H1 (cell line): ENCODE data around the gene KDM6A. TPM values are rescaled to one million over a fixed set of nuclear protein-coding genes. Genes with fewer than 3 reads are reported as not detected.

Experiments used
- CTCF ChIA-PET: fragments of 300-600 bp; sonication (Branson Sonifier 250); formaldehyde crosslinking; loops from one replicate; lab custom pipeline; 2021; ENCODE audit not compliant: partially characterized antibody; lab: Charles Lee
- POLR2A ChIA-PET: fragments of 300-600 bp; sonication (Branson Sonifier 250); formaldehyde crosslinking; loops from one replicate; lab custom pipeline; 2021; ENCODE audit warnings: inconsistent platforms; ENCODE audit not compliant: partially characterized antibody; lab: Charles Lee
- DNase-seq, 2 experiments: peaks; one replicate each; pipeline versions ENCODE4 v3.0.0 to v3.0.0-alpha.2; 2010 to 2022; ENCODE audit warnings: low spot score in 2 of 2, low read depth in 1 of 2, mixed read lengths in 1 of 2
- FAIRE-seq: peaks from 2 replicates; lab custom pipeline; 2011; peaks lifted over from hg19 to GRCh38; lab: Jason Lieb, UNC
- H2AFZ ChIP-seq: 2 replicates; pipeline ENCODE4 v1.8.1; 2012; ENCODE audit warnings: low read length, inconsistent platforms
- H2AK5ac ChIP-seq: 2 replicates; pipeline ENCODE4 v1.6.1; 2013; ENCODE audit warnings: low read depth, low read length
- H2BK120ac ChIP-seq: replicated peaks from 2 replicates; pipeline ENCODE3; 2013; ENCODE audit warnings: low read depth, low read length, inconsistent platforms
- H2BK12ac ChIP-seq: 2 replicates; pipeline ENCODE4 v1.6.1; 2013; ENCODE audit warnings: low read depth, low read length
- H2BK15ac ChIP-seq: 2 replicates; pipeline ENCODE4 v1.6.1; 2013; ENCODE audit warnings: low read length
- H2BK20ac ChIP-seq: 2 replicates; pipeline ENCODE4 v1.6.1; 2013; ENCODE audit warnings: low read length
- H2BK5ac ChIP-seq: 2 replicates; pipeline ENCODE4 v1.6.1; 2013; ENCODE audit warnings: low read depth, low read length
- H3K14ac ChIP-seq: 2 replicates; pipeline ENCODE4 v1.6.1; 2013; ENCODE audit warnings: inconsistent platforms; ENCODE audit not compliant: insufficient read length
- H3K18ac ChIP-seq: 2 replicates; pipeline ENCODE4 v1.6.1; 2013; ENCODE audit warnings: low read length; ENCODE audit errors: extremely low read depth
- H3K23ac ChIP-seq: 2 replicates; pipeline ENCODE4 v1.6.1; 2013; ENCODE audit warnings: inconsistent platforms; ENCODE audit not compliant: insufficient read length
- H3K23me2 ChIP-seq: 2 replicates; pipeline ENCODE4 v1.6.1; 2013; ENCODE audit warnings: low read depth, low read length
- H3K27ac ChIP-seq: 2 replicates; pipeline ENCODE4 v1.6.1; 2011; ENCODE audit warnings: low read depth, low read length, inconsistent platforms
- H3K27me3 ChIP-seq, 4 experiments: replicated peaks in 1 of 4; 1 replicate in 1 of 4; 2 replicates in 3 of 4; pipeline versions ENCODE4 v1.6.1 to v1.8.1; 2011 to 2013; ENCODE audit warnings: low read length in 3 of 4, mild to moderate bottlenecking in 3 of 4, inconsistent platforms in 2 of 4, mixed read lengths in 2 of 4, moderate library complexity in 1 of 4; ENCODE audit not compliant: control insufficient read depth in 3 of 4, insufficient read depth in 3 of 4; ENCODE audit errors: extremely low read depth in 1 of 4
- H3K36me3 ChIP-seq, 4 experiments: 2 replicates each; pipeline versions ENCODE4 v1.6.1 to v1.8.1; 2011 to 2013; ENCODE audit warnings: mild to moderate bottlenecking in 4 of 4, low read length in 3 of 4, moderate library complexity in 2 of 4, control low read depth in 1 of 4, inconsistent platforms in 1 of 4; ENCODE audit not compliant: insufficient read depth in 4 of 4, control insufficient read depth in 2 of 4
- H3K4ac ChIP-seq: replicated peaks from 2 replicates; pipeline ENCODE3; 2013; ENCODE audit warnings: low read length, low read depth, mixed read lengths, inconsistent platforms; ENCODE audit not compliant: insufficient read length
- H3K4me1 ChIP-seq, 4 experiments: replicated peaks in 1 of 4; 1 replicate in 1 of 4; 2 replicates in 3 of 4; pipeline versions ENCODE4 v1.6.1 to v1.8.1; 2011 to 2013; ENCODE audit warnings: low read length in 3 of 4, inconsistent platforms in 2 of 4, mixed read lengths in 1 of 4; ENCODE audit not compliant: insufficient read depth in 4 of 4, control insufficient read depth in 3 of 4
- H3K4me2 ChIP-seq, 2 experiments: 2 replicates each; pipeline versions ENCODE4 v1.6.1 to v1.8.1; 2011 to 2013; ENCODE audit warnings: low read depth in 2 of 2, low read length in 2 of 2, control low read depth in 1 of 2, inconsistent platforms in 1 of 2, mild to moderate bottlenecking in 1 of 2; ENCODE audit not compliant: insufficient read depth in 1 of 2
- H3K4me3 ChIP-seq, 4 experiments: fragments of 200-600, 300-600 bp in 1 of 4; sonication (generic), shearing (Covaris generic), sonication (Bioruptor Twin) in 1 of 4; 2 replicates each; pipeline versions ENCODE4 v1.5.1 to v1.8.1; 2011 to 2016; ENCODE audit warnings: low read length in 4 of 4, low read depth in 3 of 4, control low read depth in 2 of 4, inconsistent platforms in 2 of 4, mild to moderate bottlenecking in 2 of 4, mixed read lengths in 1 of 4, moderate library complexity in 1 of 4; ENCODE audit not compliant: insufficient read depth in 2 of 4; ENCODE audit errors: extremely low read depth in 1 of 4
- H3K56ac ChIP-seq: replicated peaks from 2 replicates; pipeline ENCODE3; 2013; ENCODE audit warnings: low read depth, mild to moderate bottlenecking, mixed read lengths, low read length, inconsistent platforms; ENCODE audit not compliant: insufficient read length
- H3K79me1 ChIP-seq: 2 replicates; pipeline ENCODE4 v1.6.1; 2013; ENCODE audit warnings: low read depth, low read length, control low read depth
- H3K79me2 ChIP-seq, 2 experiments: 2 replicates each; pipeline versions ENCODE4 v1.6.1 to v1.8.1; 2012 to 2013; ENCODE audit warnings: low read length in 2 of 2, mild to moderate bottlenecking in 2 of 2, inconsistent platforms in 1 of 2; ENCODE audit not compliant: insufficient read depth in 2 of 2, control insufficient read depth in 1 of 2
- H3K9ac ChIP-seq, 4 experiments: replicated peaks in 1 of 4; 1 replicate in 1 of 4; 2 replicates in 3 of 4; pipeline versions ENCODE4 v1.6.1 to v1.8.1; 2011 to 2013; ENCODE audit warnings: low read depth in 3 of 4, low read length in 3 of 4, control low read depth in 2 of 4, mild to moderate bottlenecking in 2 of 4, moderate library complexity in 2 of 4, inconsistent platforms in 1 of 4; ENCODE audit errors: extremely low read depth in 1 of 4
- H3K9me3 ChIP-seq, 2 experiments: 2 replicates each; pipeline versions ENCODE4 v1.6.1 to v1.8.1; 2012 to 2013; ENCODE audit warnings: mild to moderate bottlenecking in 2 of 2, moderate library complexity in 2 of 2, control low read depth in 1 of 2, inconsistent platforms in 1 of 2, low read depth in 1 of 2, low read length in 1 of 2, mixed read lengths in 1 of 2; ENCODE audit not compliant: insufficient read depth in 2 of 2
- H4K20me1 ChIP-seq, 2 experiments: replicated peaks in 1 of 2; 2 replicates each; pipeline versions ENCODE3 to v1.8.1; 2011 to 2013; ENCODE audit warnings: inconsistent platforms in 2 of 2, low read length in 2 of 2, mild to moderate bottlenecking in 1 of 2; ENCODE audit not compliant: insufficient read depth in 2 of 2, control insufficient read depth in 1 of 2
- H4K5ac ChIP-seq: 2 replicates; pipeline ENCODE4 v1.6.1; 2013; ENCODE audit warnings: low read length, low read depth, mixed read lengths, inconsistent platforms; ENCODE audit not compliant: insufficient read length
- H4K8ac ChIP-seq: 2 replicates; pipeline ENCODE4 v1.8.0; 2013; ENCODE audit warnings: mild to moderate bottlenecking, moderate library complexity, low read length, inconsistent platforms; ENCODE audit not compliant: insufficient read depth; ENCODE audit errors: extremely low read depth
- H4K91ac ChIP-seq: replicated peaks from 2 replicates; pipeline ENCODE3; 2013; ENCODE audit warnings: low read length, mixed read lengths, inconsistent platforms; ENCODE audit not compliant: insufficient read length
- BACH1 ChIP-seq: IDR thresholded peaks from 2 replicates; pipeline ENCODE4 v1.6.1; 2012; ENCODE audit warnings: low read length, improper control_type of control experiment
- CREB1 ChIP-seq: IDR thresholded peaks from 2 replicates; pipeline ENCODE4 v1.6.1; 2012; ENCODE audit warnings: inconsistent platforms
- EP300 ChIP-seq, 2 experiments: IDR thresholded peaks; 1 replicate in 1 of 2; 2 replicates in 1 of 2; pipeline ENCODE4 v1.6.1; 2011 to 2012; ENCODE audit warnings: low read depth in 2 of 2, low read length in 2 of 2, mild to moderate bottlenecking in 2 of 2, borderline replicate concordance in 1 of 2, inconsistent platforms in 1 of 2, moderate library complexity in 1 of 2
- JUN ChIP-seq: IDR thresholded peaks from 2 replicates; pipeline ENCODE4 v1.6.1; 2011; ENCODE audit warnings: low read depth, mild to moderate bottlenecking, improper control_type of control experiment, low read length
- MAFK ChIP-seq: IDR thresholded peaks from 2 replicates; pipeline ENCODE4 v1.6.1; 2012; ENCODE audit warnings: low read depth, mild to moderate bottlenecking, improper control_type of control experiment, low read length
- NANOG ChIP-seq: IDR thresholded peaks from 2 replicates; pipeline ENCODE4 v1.6.1; 2011; ENCODE audit warnings: low read length, low read depth, mild to moderate bottlenecking, inconsistent platforms; ENCODE audit not compliant: insufficient read depth, poor library complexity, severe bottlenecking
- RAD21 ChIP-seq, 2 experiments: IDR thresholded peaks in 1 of 2; conservative IDR thresholded peaks in 1 of 2; 2 replicates each; pipeline ENCODE4 v1.6.1; 2011; ENCODE audit warnings: low read depth in 2 of 2, low read length in 2 of 2, improper control_type of control experiment in 1 of 2, inconsistent platforms in 1 of 2, mild to moderate bottlenecking in 1 of 2, moderate library complexity in 1 of 2
- SP2 ChIP-seq: IDR thresholded peaks from 2 replicates; pipeline ENCODE4 v1.6.1; 2012; ENCODE audit warnings: mild to moderate bottlenecking, low read length, inconsistent platforms
- TBP ChIP-seq: IDR thresholded peaks from 2 replicates; pipeline ENCODE4 v1.6.1; 2011; ENCODE audit warnings: low read depth, low read length, improper control_type of control experiment
- WGBS, 2 experiments: shearing (Covaris generic) in 1 of 2; methylation state at CpG; one replicate each; pipeline versions ENCODE4 v1.1.6 to v1.1.7; 2013 to 2015; ENCODE audit warnings: low lambda C conversion rate in 2 of 2, mixed read lengths in 2 of 2, inconsistent platforms in 1 of 2, low coverage in 1 of 2, missing lambda C conversion rate in 1 of 2; ENCODE audit not compliant: insufficient replicate concordance in 2 of 2, insufficient coverage in 1 of 2, insufficient read length in 1 of 2; ENCODE audit errors: extremely low coverage in 1 of 2, missing lambda C conversion rate in 1 of 2; 5-methylcytosine and 5-hydroxymethylcytosine counted together
- polyA plus RNA-seq, 7 experiments: library from polyadenylated mRNA; depleted of rRNA in 3 of 7; stranded (reverse) in 5 of 7; unstranded in 2 of 7; fragments of >200 nt in 5 of 7; fragments of 200-250 nt in 2 of 7; gene quantifications; 1 replicate in 5 of 7; 2 replicates in 1 of 7; 4 replicates in 1 of 7; pipeline versions ENCODE4 v1.2.1 to v1.2.3, GENCODE V29; 2011 to 2013; ENCODE audit warnings: missing spikeins in 2 of 7, mixed read lengths in 2 of 7
- total RNA-seq: library from RNA; stranded (reverse); fragmentation: NEBNext Ultra II Directional; extraction: Animal tissue kit (Norgen Biotek cat#: 25700); gene quantifications from 2 replicates; pipeline ENCODE4 v1.2.1, GENCODE V29; 2021
- TF ChIP-seq, protein P1 (sequence below), 3 experiments: IDR thresholded peaks; 1 replicate in 2 of 3; 2 replicates in 1 of 3; pipeline versions ENCODE4 v1.5.1 to v1.6.1; 2011; ENCODE audit warnings: low read length in 3 of 3, mild to moderate bottlenecking in 3 of 3, inconsistent platforms in 2 of 3, low read depth in 1 of 3, moderate library complexity in 1 of 3; ENCODE audit not compliant: insufficient read depth in 1 of 3; ENCODE audit errors: control extremely low read depth in 1 of 3
- TF ChIP-seq, protein P2 (sequence below): IDR thresholded peaks from 2 replicates; pipeline ENCODE4 v1.6.1; 2011; ENCODE audit warnings: low read depth, mild to moderate bottlenecking, low read length; ENCODE audit not compliant: insufficient read depth

KDM6A gene
- total and polyA plus RNA-seq, 2 of the 8 experiments (the other 6 are each of a cell fraction or from before 2014, with no cell fraction given) = 43.5 to 58.4 TPM

DNA sequence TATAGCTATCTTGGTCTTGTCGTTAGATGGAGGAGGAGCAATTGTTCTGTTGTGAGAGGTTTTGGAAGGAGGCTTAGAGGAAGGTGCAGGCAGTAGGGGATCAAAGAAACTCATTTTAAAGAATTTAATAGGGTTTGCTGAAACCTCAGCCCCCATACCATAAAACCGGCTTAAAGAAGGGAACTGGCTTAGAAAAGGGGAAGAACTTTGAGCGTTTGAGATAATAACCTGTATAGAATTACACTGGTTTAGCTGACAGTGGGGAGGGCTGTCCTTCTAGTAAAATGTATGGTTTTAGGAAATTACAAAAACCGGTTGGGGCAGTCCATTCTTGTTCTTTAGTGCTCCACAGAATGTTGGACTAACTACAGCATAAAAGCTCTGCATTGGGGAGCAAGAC is 128.1 kb downstream of the KDM6A start:
- H3K79me2 ChIP-seq = peaks cover 0 to 88% of the 10 kb centered on the region in 2 experiments; a peak in 3 of 4 replicates
- no peak overlapping the region for H3K9ac ChIP-seq
- H3K79me1 ChIP-seq = no peaks in the 10 kb centered on the region
- no peaks in the 10 kb centered on the region for H3K4me1 ChIP-seq
- H3K27ac ChIP-seq = no peak overlapping the region
- no peak overlapping the region for H3K4ac ChIP-seq
- H2AFZ ChIP-seq = no peak overlapping the region
- POLR2A ChIA-PET = interaction anchor here (0.7 kb wide), 1 partner anchor 50 kb away, joined by 3 read pairs; no protein-coding TSS in a partner anchor
- peaks cover 0 to 8% of the 10 kb centered on the region in 2 experiments for H4K20me1 ChIP-seq
- no peak overlapping the region for H2BK15ac ChIP-seq
- no peak overlapping the region for H3K14ac ChIP-seq
- H3K23ac ChIP-seq = no peak overlapping the region
- WGBS, 2 experiments = 82% methylated on average over 4 of the region's 4 CpGs; no CpG with 5 or more reads in 1 of the 2 experiments
- no peak overlapping the region for H3K4me2 ChIP-seq
- H3K36me3 ChIP-seq = no peaks in the 10 kb centered on the region
- DNase-seq (no peak), FAIRE-seq (no peak)
- no peak overlapping the region for H3K56ac ChIP-seq
- H3K27me3 ChIP-seq = no peaks in the 10 kb centered on the region
- peaks cover 0 to under 1% of the 10 kb centered on the region in 2 experiments; a peak in 1 of 4 replicates for H3K9me3 ChIP-seq
- no peak overlapping the region for H4K91ac ChIP-seq
- H2BK5ac ChIP-seq = no peak overlapping the region
- H3K18ac ChIP-seq = no peak overlapping the region
- CTCF ChIA-PET = no interaction called here
- no peak overlapping the region for H2BK120ac ChIP-seq
- no peak overlapping the region for H4K5ac ChIP-seq
- H4K8ac ChIP-seq = no peak overlapping the region
- no peak overlapping the region for H2BK12ac ChIP-seq
- no peaks in the 10 kb centered on the region for H3K23me2 ChIP-seq
- H2AK5ac ChIP-seq = no peak overlapping the region
- no peak overlapping the region for H3K4me3 ChIP-seq
- no peak overlapping the region for H2BK20ac ChIP-seq
- TF ChIP-seq MAFK = no peak
- no peak for TF ChIP-seq BACH1
- no peak for TF ChIP-seq CREB1
- no peak for TF ChIP-seq JUN
- TF ChIP-seq NANOG = no peak
- TF ChIP-seq, protein P1, sequence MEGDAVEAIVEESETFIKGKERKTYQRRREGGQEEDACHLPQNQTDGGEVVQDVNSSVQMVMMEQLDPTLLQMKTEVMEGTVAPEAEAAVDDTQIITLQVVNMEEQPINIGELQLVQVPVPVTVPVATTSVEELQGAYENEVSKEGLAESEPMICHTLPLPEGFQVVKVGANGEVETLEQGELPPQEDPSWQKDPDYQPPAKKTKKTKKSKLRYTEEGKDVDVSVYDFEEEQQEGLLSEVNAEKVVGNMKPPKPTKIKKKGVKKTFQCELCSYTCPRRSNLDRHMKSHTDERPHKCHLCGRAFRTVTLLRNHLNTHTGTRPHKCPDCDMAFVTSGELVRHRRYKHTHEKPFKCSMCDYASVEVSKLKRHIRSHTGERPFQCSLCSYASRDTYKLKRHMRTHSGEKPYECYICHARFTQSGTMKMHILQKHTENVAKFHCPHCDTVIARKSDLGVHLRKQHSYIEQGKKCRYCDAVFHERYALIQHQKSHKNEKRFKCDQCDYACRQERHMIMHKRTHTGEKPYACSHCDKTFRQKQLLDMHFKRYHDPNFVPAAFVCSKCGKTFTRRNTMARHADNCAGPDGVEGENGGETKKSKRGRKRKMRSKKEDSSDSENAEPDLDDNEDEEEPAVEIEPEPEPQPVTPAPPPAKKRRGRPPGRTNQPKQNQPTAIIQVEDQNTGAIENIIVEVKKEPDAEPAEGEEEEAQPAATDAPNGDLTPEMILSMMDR (IDR thresholded peaks at IDR 0.05; ENCODE audit: control extremely low read depth in 1 of 3, insufficient read depth in 1 of 3, low read depth in 1 of 3, low read length in 3 of 3) = no peak
- TF ChIP-seq RAD21 (IDR thresholded peaks at IDR 0.05 in 1 of 2, conservative IDR thresholded peaks at IDR 0.05 in 1 of 2; ENCODE audit: low read depth in 2 of 2, low read length in 2 of 2) = no peak
- no peak for TF ChIP-seq EP300 (IDR thresholded peaks at IDR 0.05; ENCODE audit: borderline replicate concordance in 1 of 2, low read depth in 2 of 2, low read length in 2 of 2)
- no peak for TF ChIP-seq SP2
- TF ChIP-seq TBP = no peak
- TF ChIP-seq, protein P2, sequence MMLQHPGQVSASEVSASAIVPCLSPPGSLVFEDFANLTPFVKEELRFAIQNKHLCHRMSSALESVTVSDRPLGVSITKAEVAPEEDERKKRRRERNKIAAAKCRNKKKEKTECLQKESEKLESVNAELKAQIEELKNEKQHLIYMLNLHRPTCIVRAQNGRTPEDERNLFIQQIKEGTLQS = no peak
